GM21717 (cell line): ENCODE data around the gene CAMK2D.

ENCODE experiments used
- ATAC-seq: cut with Tn5 transposase; IDR thresholded peaks from one replicate; pipeline ENCODE4 v1.9.1; 2021; ENCODE audit warnings: mild to moderate bottlenecking, moderate library complexity; ENCODE audit not compliant: unreplicated experiment

CAMK2D gene

GRCh38 chr4:113495790-113496189 lies 265.7 kb downstream of the CAMK2D start:
- no peak for ATAC-seq

DNA sequence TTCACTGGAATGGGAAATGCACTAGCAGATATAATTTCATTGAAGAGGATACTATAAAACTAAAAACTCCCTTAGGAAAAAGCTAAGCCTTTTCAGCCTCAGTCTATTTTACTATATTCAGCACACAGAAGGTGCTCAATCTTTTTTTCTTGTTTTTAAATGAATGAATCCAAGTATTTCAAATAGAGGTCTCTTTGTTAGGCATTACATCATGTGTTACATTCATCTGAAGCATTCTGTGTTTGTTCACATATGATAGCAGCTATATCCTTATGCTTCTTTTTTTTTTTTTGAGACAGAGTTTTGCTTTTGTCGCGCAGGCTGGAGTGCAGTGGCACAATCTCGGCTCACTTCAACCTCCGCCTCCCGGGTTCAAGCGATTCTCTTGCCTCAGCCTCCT lies 278.4 kb downstream of the CAMK2D start:
- ATAC-seq = no peak

DNA sequence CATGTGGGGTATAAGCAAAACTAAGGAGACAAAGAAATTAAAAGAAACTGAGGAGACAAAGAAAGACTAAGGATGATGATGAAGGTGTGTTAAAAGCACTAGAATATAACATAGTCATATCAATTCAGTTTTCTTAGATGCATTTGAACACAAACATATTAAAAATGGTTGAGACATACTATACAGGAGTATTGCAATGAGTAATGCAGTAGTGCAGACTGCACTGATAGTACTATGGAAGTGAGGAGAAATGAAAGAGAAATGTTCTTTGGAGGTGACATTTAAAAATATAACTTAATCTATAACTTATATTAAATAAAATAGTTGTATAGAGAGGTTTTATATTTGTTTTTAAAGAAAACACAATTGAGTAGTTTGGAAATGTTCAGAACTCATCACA lies 279.2 kb downstream of the CAMK2D start:
- no peak for ATAC-seq

GRCh38 chr4:113481820-113482219 lies 279.7 kb downstream of the CAMK2D start:
- no peak for ATAC-seq

DNA sequence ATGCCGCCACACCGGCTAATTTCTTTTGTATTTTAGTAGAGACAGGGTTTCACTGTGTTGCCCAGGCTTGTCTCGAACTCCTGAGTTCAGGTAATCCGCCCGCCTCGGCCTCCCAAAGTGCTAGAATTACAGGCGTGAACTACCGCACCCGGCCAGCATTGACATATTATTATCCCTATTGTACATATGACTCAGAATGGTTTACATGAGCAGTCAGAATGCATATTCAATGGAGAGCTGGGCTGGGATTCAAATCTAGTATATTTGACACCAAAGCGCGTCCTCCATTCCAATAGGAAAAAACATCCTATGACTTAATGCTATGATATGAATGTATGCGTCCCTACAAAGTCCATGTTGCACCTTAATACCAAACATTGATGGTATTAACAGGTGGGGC lies 281.4 kb downstream of the CAMK2D start:
- no peak for ATAC-seq

- no peak for ATAC-seq
Measured at GRCh38 chr4:113478032-113478431, 283.5 kb downstream of the CAMK2D start.

- ATAC-seq = no peak
Measured at GRCh38 chr4:113476800-113477199, 284.7 kb downstream of the CAMK2D start.

- ATAC-seq = no peak
Measured at GRCh38 chr4:113474017-113474416, 287.5 kb downstream of the CAMK2D start.

- ATAC-seq = no peak
Measured at GRCh38 chr4:113472864-113473263, 288.7 kb downstream of the CAMK2D start.

DNA sequence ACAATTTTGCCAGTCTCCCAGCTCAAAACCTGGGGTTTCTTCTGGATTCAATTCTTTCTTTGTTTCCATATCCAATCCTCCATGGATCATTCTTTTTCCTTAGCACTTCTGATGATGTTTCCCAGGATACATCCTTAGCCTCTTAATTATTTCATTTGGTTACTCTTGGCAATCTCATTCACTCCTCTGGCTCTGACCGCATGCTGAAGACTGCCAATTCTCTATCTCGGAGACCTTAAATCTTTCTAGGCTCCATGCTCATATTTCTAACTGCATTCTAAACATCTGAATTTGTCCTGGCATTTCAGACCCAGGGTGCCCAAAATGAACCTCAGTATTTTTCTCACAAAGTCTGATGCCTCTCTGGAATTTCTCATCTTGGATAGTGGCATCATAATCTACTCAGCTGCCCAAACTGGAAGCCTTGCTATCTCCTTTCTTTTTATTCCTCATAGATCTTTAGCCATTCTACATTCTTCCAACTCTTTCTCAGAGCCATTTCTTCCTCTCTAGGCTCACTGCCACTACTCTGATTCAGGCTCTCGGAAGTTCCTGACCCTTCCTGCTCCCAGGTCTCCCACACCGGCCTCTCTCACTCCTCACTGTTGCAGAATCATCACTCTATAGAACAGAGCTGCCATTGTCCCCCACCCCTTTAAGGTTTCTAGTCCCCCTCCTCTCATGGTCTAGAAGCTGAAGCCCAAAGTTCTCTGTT lies 290.2 kb downstream of the CAMK2D start:
- ATAC-seq = no peak

DNA sequence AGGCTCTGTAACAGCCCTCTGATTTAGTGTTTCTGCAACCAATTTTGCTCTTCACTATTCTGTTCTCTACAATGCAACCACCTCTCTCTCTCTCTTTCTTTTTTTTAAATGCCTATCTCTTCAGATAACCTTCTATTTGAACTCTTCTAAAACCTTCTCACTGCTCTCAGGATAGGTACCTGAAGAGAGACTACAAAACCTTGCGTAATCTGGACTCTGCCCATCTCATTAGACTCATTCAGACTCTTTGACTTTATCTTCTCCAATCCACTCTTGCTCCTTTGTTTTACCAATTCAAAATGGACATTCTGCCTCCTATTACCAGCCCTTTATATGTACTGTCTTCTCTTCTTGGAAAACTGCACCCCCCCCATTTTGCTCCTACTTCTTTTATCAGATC lies 291.6 kb downstream of the CAMK2D start:
- no peak for ATAC-seq

DNA sequence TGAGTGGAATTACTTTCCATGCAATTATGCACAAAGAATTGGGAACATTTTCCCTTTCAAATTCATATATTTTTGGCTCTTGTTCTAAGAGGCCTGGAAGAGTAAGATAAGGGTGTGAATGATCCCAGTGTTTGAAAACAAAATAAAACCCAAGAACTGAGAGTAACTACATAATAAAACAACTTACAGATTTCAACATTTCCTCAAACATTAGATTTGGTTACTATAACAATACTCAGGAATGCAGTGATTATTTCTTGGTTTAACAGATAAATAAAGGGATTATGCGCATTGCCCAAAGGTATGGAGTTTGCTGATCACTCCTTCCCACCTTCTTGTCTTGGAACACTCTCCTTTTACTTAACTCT lies 292.5 kb downstream of the CAMK2D start:
- no peak for ATAC-seq

- no peak for ATAC-seq
Measured at GRCh38 chr4:113468165-113469022, 293.1 kb downstream of the CAMK2D start.

- ATAC-seq = no peak
Measured at GRCh38 chr4:113467581-113467980, 294.0 kb downstream of the CAMK2D start.

GRCh38 chr4:113462286-113462685 lies 299.3 kb downstream of the CAMK2D start:
- no peak for ATAC-seq

DNA sequence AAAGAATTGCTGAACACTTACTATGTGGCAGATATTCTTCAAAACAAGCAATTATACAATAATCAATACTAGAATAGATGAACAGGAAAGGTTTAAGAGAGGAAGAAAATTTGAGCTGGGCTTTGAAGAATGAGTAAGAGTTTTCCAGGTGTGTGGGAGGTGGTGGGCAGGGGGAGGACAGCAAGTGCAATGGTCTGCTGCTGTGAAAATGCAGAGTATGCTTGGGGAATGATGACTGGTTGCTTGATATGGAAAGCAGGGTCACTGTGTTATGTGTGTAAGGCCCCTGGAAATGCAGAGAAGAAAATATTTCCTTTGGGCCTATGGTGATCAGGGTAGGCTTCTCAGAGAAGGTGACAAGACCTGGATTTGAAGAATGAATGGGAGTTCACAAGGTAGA lies 300.3 kb downstream of the CAMK2D start:
- ATAC-seq = no peak

GRCh38 chr4:113457886-113458285 lies 303.7 kb downstream of the CAMK2D start:
- ATAC-seq = no peak

DNA sequence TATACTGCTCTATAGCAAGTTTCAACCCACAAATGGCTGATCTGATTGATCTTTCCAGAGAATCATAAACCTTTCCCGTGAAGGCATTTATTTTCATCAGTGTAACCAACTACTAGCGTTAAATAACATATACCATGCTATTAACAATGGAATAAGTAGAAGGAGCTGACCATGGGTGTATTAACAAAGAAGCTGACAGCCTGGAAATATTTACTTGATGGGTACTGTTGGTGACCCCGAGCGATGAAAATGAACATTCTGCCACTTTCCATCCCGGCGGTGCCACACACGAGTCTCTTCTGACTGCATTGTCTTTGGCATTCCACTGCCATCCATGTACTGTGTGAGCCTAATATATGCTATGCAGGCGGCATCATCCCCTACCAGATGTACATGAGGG lies 304.4 kb downstream of the CAMK2D start:
- ATAC-seq = no peak

GRCh38 chr4:113455061-113455460 lies 306.5 kb downstream of the CAMK2D start:
- ATAC-seq = no peak

DNA sequence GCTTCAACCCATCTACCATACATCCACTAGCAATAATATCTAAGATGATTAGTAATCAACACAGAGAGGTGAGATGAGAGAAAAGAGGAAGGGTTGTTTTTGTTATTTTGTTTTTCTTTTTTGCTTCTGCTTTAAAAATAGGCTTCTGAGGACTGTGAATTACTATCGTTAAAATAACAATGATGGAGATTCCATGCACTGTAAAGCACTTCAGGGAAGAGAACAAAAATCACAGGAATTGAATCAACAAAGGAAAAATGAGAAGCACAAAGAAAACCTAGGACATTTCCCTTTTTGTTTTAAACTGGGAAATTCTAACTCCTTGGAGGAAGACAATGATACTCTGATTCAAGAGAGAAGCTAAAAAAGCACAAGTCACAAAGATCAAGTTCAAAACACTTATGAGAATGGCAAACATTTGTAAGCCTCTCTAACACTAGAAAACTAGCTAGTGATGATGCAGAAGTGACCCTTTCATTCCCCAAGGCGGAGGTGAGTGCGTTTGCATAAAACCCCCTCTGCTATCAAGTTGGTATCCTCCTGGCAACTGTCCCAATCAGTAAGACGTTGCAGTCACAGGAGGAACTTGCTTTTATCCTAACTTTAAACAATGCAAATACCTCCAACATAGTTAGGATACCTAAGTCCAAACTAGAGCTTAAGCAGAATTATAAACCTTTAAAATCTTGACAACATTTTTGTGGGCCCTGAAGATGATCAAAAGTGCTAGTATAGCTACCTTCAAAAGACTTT lies 308.5 kb downstream of the CAMK2D start:
- no peak for ATAC-seq

GRCh38 chr4:113452152-113452551 lies 309.4 kb downstream of the CAMK2D start:
- no peak for ATAC-seq
